Suprapubic skin (tissue), 4 donors: Measurements from ENCODE around the gene CSGALNACT2.

Experiments used
- EP300 ChIP-seq: sonication (generic); formaldehyde crosslinking; IDR thresholded peaks from one replicate; pipeline ENCODE4 v1.6.1; 2017; ENCODE audit warnings: antibody characterized with exemption
- POLR2A ChIP-seq, 2 donors: fragments of 450-650 bp; IDR thresholded peaks; one replicate each; pipeline ENCODE4 v1.6.1; 2017; ENCODE audit warnings: antibody characterized with exemption in 2 of 2, mild to moderate bottlenecking in 2 of 2, moderate library complexity in 2 of 2
- POLR2AphosphoS5 ChIP-seq, 3 donors: sonication (generic); formaldehyde crosslinking; IDR thresholded peaks; one replicate each; pipeline ENCODE4 v1.6.1; 2017; ENCODE audit warnings: antibody characterized with exemption in 3 of 3
- TF ChIP-seq, protein P1 (sequence below), 2 donors: fragments of 200-600 bp in 1 of 2; fragments of 450-650 bp in 1 of 2; sonication (generic) in 1 of 2; IDR thresholded peaks; one replicate each; pipeline ENCODE4 v1.5.1; 2016 to 2019; ENCODE audit warnings: antibody characterized with exemption in 2 of 2, mild to moderate bottlenecking in 1 of 2, moderate library complexity in 1 of 2

- TF ChIP-seq, protein P1, sequence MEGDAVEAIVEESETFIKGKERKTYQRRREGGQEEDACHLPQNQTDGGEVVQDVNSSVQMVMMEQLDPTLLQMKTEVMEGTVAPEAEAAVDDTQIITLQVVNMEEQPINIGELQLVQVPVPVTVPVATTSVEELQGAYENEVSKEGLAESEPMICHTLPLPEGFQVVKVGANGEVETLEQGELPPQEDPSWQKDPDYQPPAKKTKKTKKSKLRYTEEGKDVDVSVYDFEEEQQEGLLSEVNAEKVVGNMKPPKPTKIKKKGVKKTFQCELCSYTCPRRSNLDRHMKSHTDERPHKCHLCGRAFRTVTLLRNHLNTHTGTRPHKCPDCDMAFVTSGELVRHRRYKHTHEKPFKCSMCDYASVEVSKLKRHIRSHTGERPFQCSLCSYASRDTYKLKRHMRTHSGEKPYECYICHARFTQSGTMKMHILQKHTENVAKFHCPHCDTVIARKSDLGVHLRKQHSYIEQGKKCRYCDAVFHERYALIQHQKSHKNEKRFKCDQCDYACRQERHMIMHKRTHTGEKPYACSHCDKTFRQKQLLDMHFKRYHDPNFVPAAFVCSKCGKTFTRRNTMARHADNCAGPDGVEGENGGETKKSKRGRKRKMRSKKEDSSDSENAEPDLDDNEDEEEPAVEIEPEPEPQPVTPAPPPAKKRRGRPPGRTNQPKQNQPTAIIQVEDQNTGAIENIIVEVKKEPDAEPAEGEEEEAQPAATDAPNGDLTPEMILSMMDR (IDR thresholded peaks at IDR 0.05), result no peak
- no peak for TF ChIP-seq POLR2AphosphoS5 (IDR thresholded peaks at IDR 0.05)
- TF ChIP-seq EP300, result no peak
- TF ChIP-seq POLR2A (IDR thresholded peaks at IDR 0.05), result no peak
Measured at GRCh38 chr10:43233601-43234430, 95.6 kb downstream of the CSGALNACT2 start.
